Measurements from ENCODE around the gene SLIT1. TPM values are rescaled to one million over a fixed set of nuclear protein-coding genes. Genes with fewer than 3 reads are reported as not detected.

SLIT1 gene
- total RNA-seq, 1 donor from 2014 or later: under 0.01 TPM

- Histone ChIP-seq H3K36me3 (ENCODE audit: control insufficient read depth, insufficient read depth, low read length) (no peaks in the 10 kb centered on the region), H3K4me3 (ENCODE audit: low read depth, low read length) (no peak overlapping the region), H3K27me3 (ENCODE audit: control insufficient read depth, insufficient read depth, low read length) (no peaks in the 10 kb centered on the region)
- DNase-seq (ENCODE audit: low read depth): no peak
- TF ChIP-seq, protein P1, sequence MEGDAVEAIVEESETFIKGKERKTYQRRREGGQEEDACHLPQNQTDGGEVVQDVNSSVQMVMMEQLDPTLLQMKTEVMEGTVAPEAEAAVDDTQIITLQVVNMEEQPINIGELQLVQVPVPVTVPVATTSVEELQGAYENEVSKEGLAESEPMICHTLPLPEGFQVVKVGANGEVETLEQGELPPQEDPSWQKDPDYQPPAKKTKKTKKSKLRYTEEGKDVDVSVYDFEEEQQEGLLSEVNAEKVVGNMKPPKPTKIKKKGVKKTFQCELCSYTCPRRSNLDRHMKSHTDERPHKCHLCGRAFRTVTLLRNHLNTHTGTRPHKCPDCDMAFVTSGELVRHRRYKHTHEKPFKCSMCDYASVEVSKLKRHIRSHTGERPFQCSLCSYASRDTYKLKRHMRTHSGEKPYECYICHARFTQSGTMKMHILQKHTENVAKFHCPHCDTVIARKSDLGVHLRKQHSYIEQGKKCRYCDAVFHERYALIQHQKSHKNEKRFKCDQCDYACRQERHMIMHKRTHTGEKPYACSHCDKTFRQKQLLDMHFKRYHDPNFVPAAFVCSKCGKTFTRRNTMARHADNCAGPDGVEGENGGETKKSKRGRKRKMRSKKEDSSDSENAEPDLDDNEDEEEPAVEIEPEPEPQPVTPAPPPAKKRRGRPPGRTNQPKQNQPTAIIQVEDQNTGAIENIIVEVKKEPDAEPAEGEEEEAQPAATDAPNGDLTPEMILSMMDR (IDR thresholded peaks at IDR 0.05; ENCODE audit: insufficient read depth, low read length, severe bottlenecking): no peak
- no peak for FAIRE-seq
These were observed 182.0 kb downstream of the SLIT1 start for GRCh38 chr10:97003804-97004201.

DNA sequence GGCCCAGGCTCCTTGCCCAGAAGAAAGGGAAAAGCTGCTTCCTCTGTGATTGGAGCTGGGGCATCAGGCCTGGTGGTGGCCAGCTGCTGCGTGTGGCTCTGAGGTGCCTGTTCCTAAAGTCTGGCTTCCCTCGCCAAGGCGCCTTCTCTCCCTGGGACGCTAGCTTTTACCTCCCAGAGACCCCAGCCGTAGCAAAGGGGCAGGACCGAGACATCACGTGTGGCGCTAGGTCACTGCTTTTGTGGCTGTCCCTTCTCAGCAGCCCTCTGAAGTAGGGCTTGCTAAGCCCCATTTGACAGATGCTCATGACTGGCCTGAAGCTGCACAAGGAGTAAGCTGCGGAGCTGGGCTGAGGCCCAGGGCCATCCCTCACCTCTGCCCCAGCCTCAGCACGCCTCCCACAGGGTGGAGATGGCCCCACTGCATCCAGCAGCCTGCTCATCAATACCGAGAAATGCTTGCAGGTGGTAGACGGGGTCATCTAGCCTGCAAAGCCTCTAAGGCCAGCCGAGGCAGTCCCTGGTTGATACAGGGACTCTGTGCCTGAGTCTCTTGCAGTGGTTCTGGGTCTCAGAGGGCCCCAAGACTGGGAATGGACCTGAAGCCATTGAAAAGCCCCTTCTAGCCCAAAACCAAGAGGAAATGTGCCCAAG lies 182.5 kb downstream of the SLIT1 start:
- Histone ChIP-seq H3K27me3 (ENCODE audit: control insufficient read depth, insufficient read depth, low read length) (no peaks in the 10 kb centered on the region), H3K4me3 (ENCODE audit: low read depth, low read length) (no peak overlapping the region), H3K36me3 (ENCODE audit: control insufficient read depth, insufficient read depth, low read length) (no peaks in the 10 kb centered on the region)
- FAIRE-seq (no peak), DNase-seq (ENCODE audit: low read depth) (no peak)
- TF ChIP-seq, protein P1 (IDR thresholded peaks at IDR 0.05; ENCODE audit: insufficient read depth, low read length, severe bottlenecking): no peak

GRCh38 chr10:97002670-97003069 lies 183.1 kb downstream of the SLIT1 start:
- TF ChIP-seq, protein P1 (IDR thresholded peaks at IDR 0.05; ENCODE audit: insufficient read depth, low read length, severe bottlenecking): no peak
- no peak for DNase-seq (ENCODE audit: low read depth)
- no peaks in the 10 kb centered on the region for H3K27me3 ChIP-seq (ENCODE audit: control insufficient read depth, insufficient read depth, low read length)
- no peak overlapping the region for H3K4me3 ChIP-seq (ENCODE audit: low read depth, low read length)
- FAIRE-seq: no peak
- no peaks in the 10 kb centered on the region for H3K36me3 ChIP-seq (ENCODE audit: control insufficient read depth, insufficient read depth, low read length)

DNA sequence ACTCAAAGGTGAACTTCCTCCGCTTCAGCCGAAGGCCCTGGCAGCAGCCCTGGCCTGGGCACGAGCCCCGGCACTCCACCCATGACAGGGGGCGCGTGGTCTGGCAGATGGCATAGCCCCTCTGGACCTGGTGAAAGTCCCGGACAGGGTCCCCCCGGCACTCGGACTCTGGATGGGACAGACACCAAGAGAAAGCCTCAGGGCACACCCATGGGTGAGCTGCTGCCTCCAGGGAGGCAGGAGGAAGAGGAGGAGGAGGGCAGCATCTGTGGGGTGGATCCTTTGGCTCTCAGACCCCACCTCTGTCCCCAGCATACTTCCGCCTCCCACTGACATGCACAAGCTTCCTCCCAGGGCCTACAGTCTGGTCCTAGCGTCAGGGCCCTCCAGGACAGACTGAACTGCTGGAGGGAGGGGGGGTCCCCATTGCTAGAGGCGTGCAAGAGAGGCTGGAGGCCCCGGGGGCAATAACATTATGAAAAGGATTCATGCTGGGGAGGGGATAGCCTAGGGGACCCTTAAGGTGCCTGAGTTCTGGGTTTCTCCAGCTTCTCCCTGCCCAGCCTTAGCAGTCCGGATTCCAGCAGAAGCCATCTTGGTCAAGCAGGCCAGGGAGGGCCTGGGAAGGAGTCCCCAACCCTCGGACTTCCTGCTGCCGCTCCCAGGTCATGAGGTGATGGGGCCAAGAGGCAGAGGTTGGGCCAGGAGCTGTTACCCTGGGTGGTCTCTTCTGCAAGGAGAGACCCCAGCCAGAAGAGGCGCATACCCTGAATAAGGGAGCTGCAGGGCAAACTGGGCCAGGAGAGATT lies 184.4 kb downstream of the SLIT1 start:
- Histone ChIP-seq H3K27me3 (ENCODE audit: control insufficient read depth, insufficient read depth, low read length) (no peaks in the 10 kb centered on the region), H3K36me3 (ENCODE audit: control insufficient read depth, insufficient read depth, low read length) (no peaks in the 10 kb centered on the region), H3K4me3 (ENCODE audit: low read depth, low read length) (no peak overlapping the region)
- TF ChIP-seq, protein P1 (IDR thresholded peaks at IDR 0.05; ENCODE audit: insufficient read depth, low read length, severe bottlenecking): no peak
- DNase-seq (ENCODE audit: low read depth) (no peak), FAIRE-seq (no peak)

DNA sequence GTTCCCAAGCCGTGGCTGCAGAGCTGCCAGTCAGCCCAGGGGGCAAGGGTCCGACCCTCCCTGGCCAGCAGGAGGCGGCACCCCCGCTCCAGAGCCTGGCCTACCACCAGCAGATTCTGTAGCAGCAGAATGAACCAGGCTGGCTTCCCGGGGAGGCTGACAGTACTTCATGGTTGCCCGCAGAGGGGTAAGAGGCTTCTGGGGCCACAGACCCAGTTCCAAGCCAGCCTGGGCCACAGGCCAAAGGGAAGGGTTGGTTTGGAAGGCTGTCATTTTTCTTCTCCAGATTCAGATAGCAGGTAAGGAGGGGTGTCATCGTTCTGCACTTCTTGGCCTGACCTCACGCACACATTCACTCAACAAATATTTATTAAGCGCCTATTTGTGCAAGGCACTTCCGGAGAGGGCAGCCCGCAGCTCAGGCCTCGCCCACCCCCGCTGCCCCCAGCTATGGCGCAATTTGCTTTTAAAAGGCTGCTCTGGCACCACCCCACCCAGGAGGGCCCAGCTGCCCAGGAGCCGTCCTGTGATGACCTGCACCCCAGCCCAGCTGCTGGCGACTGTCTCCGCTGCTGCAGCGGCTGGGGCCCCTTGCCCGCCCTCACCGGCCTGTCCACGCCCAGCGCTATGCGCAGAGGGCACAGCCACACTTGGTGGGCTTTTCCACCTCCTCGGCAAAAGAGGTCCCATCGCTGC lies 185.1 kb downstream of the SLIT1 start:
- DNase-seq (ENCODE audit: low read depth) (peak; percentile 25), FAIRE-seq (no peak)
- no peaks in the 10 kb centered on the region for H3K27me3 ChIP-seq (ENCODE audit: control insufficient read depth, insufficient read depth, low read length)
- TF ChIP-seq, protein P1 (IDR thresholded peaks at IDR 0.05; ENCODE audit: insufficient read depth, low read length, severe bottlenecking): no peak
- H3K36me3 ChIP-seq (ENCODE audit: control insufficient read depth, insufficient read depth, low read length): no peaks in the 10 kb centered on the region
- H3K4me3 ChIP-seq (ENCODE audit: low read depth, low read length): no peak overlapping the region
